GM18951 (cell line): ENCODE data around the gene MEGF8.
A peak's percentile ranks its signal among the peaks of the same experiment; 100 is the strongest.

ENCODE experiments used
- POLR2A ChIP-seq: IDR thresholded peaks from 4 replicates; pipeline ENCODE4 v1.6.1; 2011; ENCODE audit warnings: mild to moderate bottlenecking; ENCODE audit not compliant: insufficient read length, insufficient read depth; ENCODE audit errors: extremely low read depth
- in situ Hi-C: fragments of 300-500 bp; cut with MboI; formaldehyde crosslinking; loops from one replicate; pipeline ENCODE4 v1.12.0; 2022; ENCODE audit warnings: low sequenced_read_pairs, mixed read lengths, inconsistent platforms; ENCODE audit not compliant: unreplicated experiment

Gene MEGF8

DNA sequence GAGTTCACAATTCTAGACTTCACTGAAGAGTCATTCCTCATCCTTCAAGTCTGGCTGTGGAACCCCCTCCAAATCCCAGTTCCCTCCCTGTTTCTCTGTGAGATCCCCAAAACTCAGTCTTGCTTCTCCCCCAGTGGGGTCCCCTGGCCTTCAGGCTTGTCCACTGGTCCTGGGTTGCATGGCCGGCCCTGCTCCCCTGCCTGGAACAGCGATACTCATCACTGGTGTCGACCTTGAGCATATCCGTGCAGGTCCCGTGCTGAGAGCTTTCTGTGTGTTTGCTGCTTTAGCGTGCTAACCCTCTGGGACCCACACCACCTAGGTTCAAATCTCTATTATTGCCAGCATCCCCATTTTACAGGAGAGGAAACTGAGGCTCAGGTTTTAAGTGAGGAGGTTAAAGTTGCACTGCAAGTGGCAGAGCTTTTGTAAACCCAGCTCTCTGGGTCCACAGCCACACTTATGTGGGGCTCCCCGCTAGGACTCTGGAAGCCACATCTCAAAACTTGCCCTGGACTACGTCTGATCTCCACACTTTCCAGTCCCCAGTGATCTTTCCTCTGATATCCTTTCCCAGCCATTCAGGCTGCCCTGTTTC is 86.2 kb downstream of the MEGF8 start:
- in situ Hi-C loops = no loop called here
- TF ChIP-seq POLR2A = no peak

DNA sequence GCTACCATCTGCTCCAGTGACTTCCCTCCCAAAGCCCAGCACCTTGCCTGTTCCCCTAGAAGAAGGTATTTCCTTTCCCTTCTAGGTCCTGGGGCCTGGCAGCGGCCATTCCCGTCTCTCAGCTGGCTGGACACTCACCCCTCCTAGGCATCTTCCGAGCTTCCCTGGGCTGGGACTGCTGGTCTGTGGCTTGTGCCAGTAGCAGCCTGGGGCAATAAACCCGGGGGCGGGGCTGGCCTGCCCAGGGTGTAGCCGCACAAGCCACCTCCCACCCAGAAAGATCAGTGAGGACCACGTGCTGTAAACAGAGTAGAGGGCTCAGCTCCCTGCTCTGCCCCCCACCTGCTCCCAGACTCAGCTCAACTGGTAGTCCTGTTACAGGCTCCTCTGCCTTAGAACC is 86.8 kb downstream of the MEGF8 start:
- TF ChIP-seq POLR2A = no peak
- in situ Hi-C loops = no loop called here

DNA sequence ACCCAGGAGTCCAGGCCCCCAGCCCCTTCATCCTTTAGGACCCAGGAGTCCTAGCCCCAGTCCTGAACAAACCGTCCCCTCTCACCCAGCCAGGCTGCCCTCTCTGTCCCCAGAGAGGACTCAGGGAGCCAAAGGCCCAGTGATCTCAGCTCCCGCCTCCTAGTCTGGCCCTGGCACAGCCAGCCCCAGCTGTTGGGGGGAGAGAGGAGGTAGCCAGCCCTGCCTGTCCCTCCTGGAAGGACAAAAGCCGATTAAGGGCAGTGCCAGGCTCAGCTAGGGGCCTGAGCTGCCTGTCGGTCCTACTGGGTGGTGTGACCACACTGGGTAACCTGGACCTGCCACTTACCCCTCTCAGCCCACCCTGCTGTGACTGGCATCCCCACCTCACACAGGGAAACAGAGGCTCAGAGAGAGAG is 87.2 kb downstream of the MEGF8 start:
- in situ Hi-C loops = no loop called here
- no peak for TF ChIP-seq POLR2A

DNA sequence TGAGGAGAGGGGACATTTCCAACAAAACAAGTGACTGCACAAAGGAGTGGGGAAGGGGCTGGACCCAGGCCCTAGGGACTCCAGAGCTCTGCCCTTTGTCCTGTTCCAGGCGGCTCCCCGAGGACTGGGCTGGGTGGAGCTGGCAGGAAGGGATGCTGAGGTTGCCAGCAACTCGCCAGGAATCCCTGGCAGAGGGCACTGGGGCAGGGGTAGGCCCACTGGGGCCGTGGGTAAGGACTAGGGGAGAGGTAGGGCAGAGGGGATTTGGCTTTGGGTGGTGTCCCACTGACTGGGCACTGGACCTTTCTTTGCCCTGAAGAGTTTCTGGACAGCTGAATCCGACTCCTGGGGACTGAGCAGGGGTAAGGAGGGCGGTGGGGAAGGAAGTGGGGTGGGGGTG is 93.9 kb downstream of the MEGF8 start:
- in situ Hi-C loops = no loop called here
- no peak for TF ChIP-seq POLR2A

DNA sequence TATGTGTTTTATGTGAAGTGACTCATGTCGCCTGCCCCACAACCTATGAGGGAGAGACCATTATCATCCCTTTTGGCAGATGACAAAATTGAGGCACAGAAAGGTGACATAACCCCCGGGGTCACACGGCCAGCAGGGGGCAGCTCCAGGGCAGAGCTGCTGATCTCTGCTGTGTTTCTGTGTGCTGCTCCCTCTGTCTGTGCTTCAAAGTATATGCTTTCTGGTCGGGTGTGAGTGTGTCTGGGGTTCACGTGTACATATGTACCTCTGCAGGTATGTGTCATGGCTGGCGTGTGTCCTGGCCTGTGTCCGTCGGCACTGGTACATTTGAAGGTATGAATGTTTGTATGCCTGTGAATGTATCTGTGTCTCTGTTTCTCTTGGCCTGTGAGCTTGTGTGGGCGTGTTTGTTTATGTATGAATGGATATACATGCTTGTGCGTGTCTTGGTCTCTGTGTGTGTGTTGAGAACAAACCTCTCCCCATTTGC is 94.7 kb downstream of the MEGF8 start:
- in situ Hi-C loops = no loop called here

GRCh38 chr19:42421101-42421500 is 95.7 kb downstream of the MEGF8 start:
- in situ Hi-C loops = no loop called here
- TF ChIP-seq POLR2A = no peak

More for the DNA sequence above, 94.7 kb downstream of the MEGF8 start:
- no peak for TF ChIP-seq POLR2A

DNA sequence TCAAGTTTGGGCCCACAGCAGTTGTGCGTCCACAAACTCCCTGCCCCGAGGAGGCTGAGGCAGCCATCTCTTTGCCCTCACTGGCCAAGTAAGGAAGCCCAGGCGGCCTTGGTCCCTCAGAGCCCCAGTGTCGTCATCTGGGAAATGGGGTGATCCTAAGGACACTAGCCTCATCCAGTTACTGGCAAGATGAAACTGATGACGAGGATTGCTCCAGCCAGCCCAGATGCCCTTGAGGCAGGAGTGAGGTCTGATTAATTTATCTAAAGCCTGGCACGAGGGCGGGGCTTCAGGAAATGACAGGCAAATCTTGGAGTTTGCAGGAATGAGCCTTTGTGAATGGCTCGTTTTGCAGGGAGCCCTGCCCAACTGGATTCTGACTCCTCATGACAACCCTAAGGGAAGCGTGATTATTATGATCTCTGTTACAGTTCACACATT is 96.2 kb downstream of the MEGF8 start:
- TF ChIP-seq POLR2A = no peak
- in situ Hi-C loops = no loop called here

- in situ Hi-C loops = no loop called here
- TF ChIP-seq POLR2A = no peak
These were observed 96.9 kb downstream of the MEGF8 start for GRCh38 chr19:42422092-42422900.

GRCh38 chr19:42422901-42423461 is 97.5 kb downstream of the MEGF8 start:
- in situ Hi-C loops = no loop called here
- TF ChIP-seq POLR2A = no peak

DNA sequence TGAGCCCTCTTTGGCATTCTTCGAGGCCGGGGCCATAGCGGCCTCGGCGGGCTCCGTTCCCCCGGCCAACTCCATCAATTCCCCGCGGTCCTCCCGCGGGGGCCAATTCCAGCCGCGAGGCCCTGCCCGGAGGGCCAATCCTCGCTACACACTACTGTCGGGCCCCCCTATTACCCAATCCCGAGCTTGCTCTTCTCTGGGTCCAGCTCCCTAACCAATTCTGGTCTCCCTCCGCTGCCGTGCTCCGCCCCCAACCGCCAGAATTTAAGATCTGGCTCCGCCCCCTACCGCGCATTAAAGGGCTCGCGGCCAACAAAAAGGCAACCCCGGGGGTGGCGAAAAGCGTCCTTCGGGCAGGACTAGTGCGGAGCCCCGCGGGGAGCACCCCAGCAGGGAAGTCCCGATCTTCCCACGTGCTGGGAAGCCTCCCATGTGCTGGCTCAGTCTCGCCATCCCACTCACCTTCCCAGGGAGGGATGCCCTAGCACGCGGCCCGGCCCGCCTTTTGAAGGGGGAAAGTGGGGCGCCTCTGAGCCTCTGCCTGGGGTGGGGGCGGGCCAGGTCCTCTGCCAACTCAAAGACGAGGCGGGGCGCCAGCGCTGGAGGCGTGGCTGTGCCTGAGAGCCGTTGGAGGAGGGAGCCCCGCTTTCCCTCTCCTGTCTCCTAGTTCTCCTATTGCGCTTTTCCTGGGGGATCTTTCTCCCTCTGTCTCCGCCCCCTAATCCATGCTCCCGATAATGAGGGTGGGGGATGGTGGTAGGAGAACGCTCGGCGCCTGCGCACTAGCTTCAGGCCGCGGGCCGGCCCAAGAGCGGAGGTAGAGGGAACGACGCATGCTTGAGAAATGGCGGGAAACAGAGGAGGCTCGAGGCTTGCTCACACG is 98.3 kb downstream of the MEGF8 start:
- in situ Hi-C loops = no loop called here

DNA sequence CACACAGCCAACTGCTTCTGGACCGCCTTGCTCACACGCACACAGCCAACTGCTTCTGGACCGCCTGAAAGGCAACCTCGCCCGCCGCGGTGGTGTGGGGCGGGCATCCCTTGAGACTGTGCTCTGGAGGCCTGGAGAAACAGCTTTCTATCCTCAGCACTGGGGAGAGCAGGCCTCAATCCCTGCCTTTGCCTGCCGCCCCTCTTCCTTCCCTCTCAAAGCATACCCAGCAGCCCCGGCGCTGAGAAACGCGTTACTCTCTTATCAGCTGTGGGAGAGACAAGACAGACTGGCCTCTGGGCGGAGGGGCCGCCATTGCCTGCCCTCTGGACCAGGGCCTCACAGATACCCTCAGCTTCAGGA is 98.9 kb downstream of the MEGF8 start:
- in situ Hi-C loops = no loop called here
- no peak for TF ChIP-seq POLR2A

More for the DNA sequence above, 98.3 kb downstream of the MEGF8 start:
- peak; percentile 61 for TF ChIP-seq POLR2A

DNA sequence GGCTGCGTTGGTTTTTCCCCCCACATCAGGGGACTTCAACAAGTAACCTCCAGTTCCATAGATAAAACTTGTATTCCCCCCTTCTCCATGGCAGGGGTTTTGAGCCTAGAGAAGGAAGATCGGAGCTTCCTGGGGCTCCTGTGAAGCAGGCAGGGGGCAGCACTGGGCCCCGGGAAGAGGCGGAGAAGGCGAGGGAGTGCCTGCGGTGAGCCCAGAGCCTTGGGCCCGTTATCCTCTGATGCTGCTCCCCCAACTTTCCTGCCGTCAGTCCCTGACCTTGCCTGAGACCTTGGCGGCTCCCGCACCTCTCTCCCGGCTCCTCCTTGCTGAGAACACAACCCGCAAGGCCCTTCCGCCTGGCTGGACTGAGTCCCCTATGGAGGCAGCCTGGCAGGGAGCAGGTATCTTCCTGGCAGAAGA is 99.3 kb downstream of the MEGF8 start:
- TF ChIP-seq POLR2A = no peak
- in situ Hi-C loops = no loop called here

DNA sequence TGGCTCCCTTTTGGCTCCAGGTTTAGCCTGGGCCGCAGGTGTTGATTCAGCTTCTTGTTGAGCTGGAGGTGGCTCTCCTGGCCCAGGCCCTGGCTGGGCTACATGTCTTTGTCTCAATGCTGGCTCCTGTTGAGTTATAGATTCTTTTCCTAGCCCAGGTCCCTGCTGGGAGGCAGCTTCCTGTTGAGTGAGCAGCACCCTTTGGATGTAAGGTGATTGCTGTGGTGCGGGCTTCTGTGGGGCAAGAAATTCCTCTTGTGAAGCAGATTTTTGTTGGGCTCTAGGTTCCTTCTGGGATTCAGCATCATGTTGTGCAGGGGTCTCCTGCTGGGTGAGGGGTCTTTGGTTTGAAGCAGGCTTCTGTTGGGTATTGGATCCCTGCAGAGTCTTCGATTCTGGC is 101.2 kb downstream of the MEGF8 start:
- in situ Hi-C loops = no loop called here
- no peak for TF ChIP-seq POLR2A
